ENCODE data around the gene ADGRD1.

Gene ADGRD1

GRCh38 chr12:131028587-131029338 is 75.1 kb downstream of the ADGRD1 start:
- Mint-ChIP-seq H3K4me1 (peaks cover 55% of the 10 kb centered on the region), H3K9me3 (no peaks in the 10 kb centered on the region), H3K27me3 (ENCODE audit: low read depth, poor library complexity) (peaks cover 17% of the 10 kb centered on the region), H3K36me3 (ENCODE audit: low read depth) (no peaks in the 10 kb centered on the region), H3K4me3 (no peak overlapping the region), H3K27ac (peak overlapping the region; percentile 66)
- TF ChIP-seq CTCF (IDR thresholded peaks at IDR 0.05): no peak
- DNase-seq: no peak

GRCh38 chr12:131030472-131031328 is 77.0 kb downstream of the ADGRD1 start:
- no peak overlapping the region for H3K27ac Mint-ChIP-seq

GRCh38 chr12:131032082-131032750 is 78.5 kb downstream of the ADGRD1 start:
- Mint-ChIP-seq H3K4me1 (peaks cover 55% of the 10 kb centered on the region), H3K36me3 (ENCODE audit: low read depth) (no peaks in the 10 kb centered on the region), H3K27me3 (ENCODE audit: low read depth, poor library complexity) (peaks cover 20% of the 10 kb centered on the region), H3K4me3 (no peak overlapping the region), H3K27ac (no peak overlapping the region), H3K9me3 (no peaks in the 10 kb centered on the region)
- no peak for DNase-seq
- TF ChIP-seq CTCF (IDR thresholded peaks at IDR 0.05): no peak

More at GRCh38 chr12:131030472-131031328, 77.0 kb downstream of the ADGRD1 start:
- no peak for DNase-seq
- Mint-ChIP-seq H3K9me3 (no peaks in the 10 kb centered on the region), H3K4me3 (no peak overlapping the region), H3K36me3 (ENCODE audit: low read depth) (no peaks in the 10 kb centered on the region), H3K27me3 (ENCODE audit: low read depth, poor library complexity) (peaks cover 14% of the 10 kb centered on the region), H3K4me1 (peaks cover 52% of the 10 kb centered on the region)
- TF ChIP-seq CTCF (IDR thresholded peaks at IDR 0.05): no peak

- H3K27ac Mint-ChIP-seq: no peak overlapping the region
- peaks cover 15% of the 10 kb centered on the region for H3K27me3 Mint-ChIP-seq (ENCODE audit: low read depth, poor library complexity)
- DNase-seq: no peak
Observed at GRCh38 chr12:131033486-131033885, 79.8 kb downstream of the ADGRD1 start.

More at GRCh38 chr12:131033486-131033885, 79.8 kb downstream of the ADGRD1 start:
- TF ChIP-seq CTCF (IDR thresholded peaks at IDR 0.05): no peak
- H3K4me1 Mint-ChIP-seq: peaks cover 55% of the 10 kb centered on the region
- H3K36me3 Mint-ChIP-seq (ENCODE audit: low read depth): no peaks in the 10 kb centered on the region
- no peaks in the 10 kb centered on the region for H3K9me3 Mint-ChIP-seq
- no peak overlapping the region for H3K4me3 Mint-ChIP-seq

Data from nephron progenitor cell (in vitro differentiated cells).